ENCODE results near the gene SLC25A22. TPM values are rescaled to one million over a fixed set of nuclear protein-coding genes. Genes with fewer than 3 reads are reported as not detected.

Gene SLC25A22
- 12.6 and 16.8 TPM in 2 replicates for total RNA-seq

DNA sequence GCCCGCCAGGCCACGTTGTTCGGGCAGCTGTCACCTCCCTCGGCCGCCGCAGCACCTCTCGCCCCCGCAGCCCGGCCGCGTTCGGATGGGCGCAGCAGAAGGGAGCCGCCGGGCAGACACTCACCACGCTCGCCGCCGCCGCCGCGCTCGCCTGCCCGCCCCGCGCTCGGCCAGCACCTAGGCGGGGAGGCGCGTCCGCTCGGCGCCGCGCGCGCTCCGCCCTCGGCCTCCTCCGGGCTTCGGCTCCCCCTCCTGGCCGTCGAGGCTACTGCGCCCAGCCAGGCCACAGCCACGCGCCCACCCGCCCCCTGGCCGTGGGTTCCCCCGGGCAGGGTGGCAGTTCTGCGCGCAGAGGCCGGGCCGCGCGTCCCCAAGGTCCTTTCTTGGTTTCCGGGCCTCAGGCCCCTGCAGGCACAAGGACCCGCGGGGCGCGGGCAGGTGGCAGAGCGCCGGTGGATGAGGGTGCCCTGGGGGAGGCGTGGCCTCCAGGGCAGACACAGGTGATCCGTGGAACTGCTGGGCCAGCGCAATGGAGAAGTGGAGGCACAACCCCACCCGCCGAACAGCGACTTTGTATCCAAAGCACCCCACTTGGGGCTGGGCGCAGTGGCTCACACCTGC lies at the start of gene SLC25A22:
Gene SLC25A22 (minus strand): TSS at position 189 of the 621 bp plus-strand sequence. CDS start 3,275 bp downstream, outside the sequence.
- peak; percentile 71 for DNase-seq (ENCODE audit: low read depth)

GRCh38 chr11:847876-848275 lies 49.8 kb upstream of the SLC25A22 start:
- DNase-seq (ENCODE audit: low read depth): no peak
- no peak for TF ChIP-seq CTCF (IDR thresholded peaks at IDR 0.05; ENCODE audit: insufficient read depth, low read depth, low read length)
- H3K4me3 ChIP-seq (ENCODE audit: low read depth, low read length): no peak overlapping the region

More for the DNA sequence above, at the start of gene SLC25A22:
- TF ChIP-seq CTCF (IDR thresholded peaks at IDR 0.05; ENCODE audit: insufficient read depth, low read depth, low read length): peak; percentile 65
- peak within 1 kb of the TSS; percentile 74 for H3K4me3 ChIP-seq (ENCODE audit: low read depth, low read length)

- no peak for DNase-seq (ENCODE audit: low read depth)
- no peak for TF ChIP-seq CTCF (IDR thresholded peaks at IDR 0.05; ENCODE audit: insufficient read depth, low read depth, low read length)
- H3K4me3 ChIP-seq (ENCODE audit: low read depth, low read length): no peak overlapping the region
Measured at GRCh38 chr11:846496-847098, 48.5 kb upstream of the SLC25A22 start.

- no peak for TF ChIP-seq CTCF (IDR thresholded peaks at IDR 0.05; ENCODE audit: insufficient read depth, low read depth, low read length)
- H3K4me3 ChIP-seq (ENCODE audit: low read depth, low read length): peak overlapping the region; percentile 86
- DNase-seq (ENCODE audit: low read depth): no peak
Measured at GRCh38 chr11:845872-846495, 47.9 kb upstream of the SLC25A22 start.

GRCh38 chr11:844693-845644 lies 46.9 kb upstream of the SLC25A22 start:
- peak overlapping the region; percentile 86 for H3K4me3 ChIP-seq (ENCODE audit: low read depth, low read length)
- no peak for TF ChIP-seq CTCF (IDR thresholded peaks at IDR 0.05; ENCODE audit: insufficient read depth, low read depth, low read length)
- DNase-seq (ENCODE audit: low read depth): peak; percentile 97

Data from fibroblast of villous mesenchyme (primary cell).